GM06990 (cell line): ENCODE measurements around the gene HOXC13.

Experiments used
- DNase-seq: peaks from one replicate; pipeline ENCODE4 v3.0.0-alpha.2; 2011; ENCODE audit not compliant: insufficient read length; ENCODE audit errors: extremely low read depth
- H3K27me3 ChIP-seq: replicated peaks from 2 replicates; pipeline ENCODE4 v1.6.0; 2011; ENCODE audit warnings: low read length; ENCODE audit not compliant: control insufficient read depth, insufficient read depth
- H3K36me3 ChIP-seq: 2 replicates; pipeline ENCODE4 v1.5.1; 2011; ENCODE audit warnings: low read length; ENCODE audit not compliant: control insufficient read depth, insufficient read depth
- H3K4me3 ChIP-seq: replicated peaks from 2 replicates; pipeline ENCODE4 v1.5.1; 2011; ENCODE audit warnings: low read depth, mild to moderate bottlenecking, control low read depth, low read length
- CTCF ChIP-seq: IDR thresholded peaks from 2 replicates; pipeline ENCODE4 v1.5.1; 2011; ENCODE audit warnings: low read length, control low read depth, mild to moderate bottlenecking, inconsistent platforms; ENCODE audit not compliant: insufficient read depth, poor library complexity, severe bottlenecking

The HOXC13 gene

DNA sequence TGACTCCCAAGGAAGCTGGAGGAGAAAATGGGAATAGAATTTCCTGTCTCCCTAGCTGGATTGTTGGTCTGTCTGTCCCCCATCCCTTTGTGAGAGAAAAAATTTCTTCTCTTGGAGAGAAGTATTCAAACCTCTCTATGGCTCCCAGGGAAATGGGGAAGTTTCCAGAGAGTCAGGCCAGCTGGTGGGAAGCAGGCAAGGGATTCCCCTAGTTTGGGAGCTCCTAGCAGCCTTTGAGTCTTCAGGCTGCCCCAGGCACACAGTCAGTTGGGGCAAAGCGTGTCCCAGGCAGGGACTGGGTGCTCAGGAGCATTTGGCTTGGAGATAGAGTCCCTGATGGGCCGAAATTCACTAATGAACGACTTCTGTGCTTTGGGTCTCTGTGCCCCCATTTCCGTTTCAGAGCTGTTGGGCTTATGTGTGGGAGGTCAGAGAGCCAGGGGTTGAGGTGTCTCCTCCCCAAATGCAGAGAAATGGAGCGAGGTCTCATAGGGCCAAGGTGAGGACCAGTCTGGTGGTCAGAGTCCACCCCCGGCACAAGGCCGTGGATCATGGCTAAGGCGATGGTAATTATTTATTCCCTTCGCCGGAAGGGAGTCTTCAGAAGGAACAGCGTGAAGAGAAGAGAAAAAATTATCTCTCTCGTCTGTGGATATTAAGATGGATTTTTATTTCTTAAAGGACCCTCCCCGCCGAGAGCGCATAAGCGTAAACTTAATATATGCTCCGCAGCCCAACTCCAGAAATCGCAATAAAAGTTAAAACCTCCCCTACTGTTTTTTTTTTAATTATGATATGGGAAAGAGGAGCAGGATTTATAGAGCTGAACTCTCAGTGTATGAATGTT, 54.8 kb downstream of the HOXC13 start:
- H3K36me3 ChIP-seq = no peaks in the 10 kb centered on the region
- no peak for TF ChIP-seq CTCF
- H3K4me3 ChIP-seq = no peak overlapping the region
- no peak for DNase-seq
- peaks cover 11% of the 10 kb centered on the region for H3K27me3 ChIP-seq

GRCh38 chr12:53994009-53994263, 55.3 kb downstream of the HOXC13 start:
- no peak overlapping the region for H3K4me3 ChIP-seq
- TF ChIP-seq CTCF = no peak
- no peak for DNase-seq
- no peaks in the 10 kb centered on the region for H3K36me3 ChIP-seq
- H3K27me3 ChIP-seq = peaks cover 11% of the 10 kb centered on the region

- Histone ChIP-seq H3K4me3 (no peak overlapping the region), H3K27me3 (peaks cover 11% of the 10 kb centered on the region), H3K36me3 (no peaks in the 10 kb centered on the region)
- TF ChIP-seq CTCF = no peak
- no peak for DNase-seq
These were observed 55.8 kb downstream of the HOXC13 start for GRCh38 chr12:53994264-53995001.

DNA sequence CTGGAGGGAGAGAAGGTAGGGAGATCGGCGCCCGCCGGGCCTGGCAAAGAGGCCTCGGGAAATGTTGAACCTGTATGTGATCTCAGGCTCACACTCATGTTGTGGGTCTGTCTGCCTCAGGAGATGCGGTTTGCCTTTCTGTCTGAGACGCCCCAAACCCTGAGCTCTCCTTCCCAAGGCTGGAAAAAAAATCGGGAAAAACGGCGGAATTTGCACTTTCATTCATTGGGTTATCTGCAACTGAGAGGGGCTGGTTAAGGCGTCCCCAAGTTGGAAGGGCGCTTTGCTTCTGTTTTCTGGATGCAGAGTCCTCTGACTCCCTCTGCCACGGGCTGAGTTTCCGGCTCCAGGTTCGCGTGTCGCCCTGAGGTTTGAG, 56.4 kb downstream of the HOXC13 start:
- Histone ChIP-seq H3K36me3 (no peaks in the 10 kb centered on the region), H3K27me3 (peaks cover 11% of the 10 kb centered on the region), H3K4me3 (peak overlapping the region; percentile 58)
- no peak for TF ChIP-seq CTCF
- DNase-seq = no peak

- DNase-seq = no peak
- Histone ChIP-seq H3K4me3 (peak overlapping the region; percentile 58), H3K27me3 (peaks cover 9% of the 10 kb centered on the region), H3K36me3 (no peaks in the 10 kb centered on the region)
- TF ChIP-seq CTCF = no peak
These were observed 57.0 kb downstream of the HOXC13 start for GRCh38 chr12:53995378-53996239.
